Smooth muscle cell (in vitro differentiated cells): ENCODE results near the gene KDM3B. TPM values are rescaled to one million over a fixed set of nuclear protein-coding genes. Genes with fewer than 3 reads are reported as not detected.

Experiments
- DNase-seq: peaks from one replicate; lab custom pipeline; 2025; ENCODE audit not compliant: unreplicated experiment; lab: John Stamatoyannopoulos, UW
- H2AFZ ChIP-seq: fragments of 200-600 bp; sonication (generic); 2 replicates; pipeline ENCODE4 v1.6.0; 2016; ENCODE audit warnings: antibody characterized with exemption, low read depth, mild to moderate bottlenecking
- H3F3A ChIP-seq: fragments of 200-600 bp; sonication (generic); 2 replicates; pipeline ENCODE4 v1.6.0; 2017; ENCODE audit warnings: antibody characterized with exemption, low read depth
- H3K27ac ChIP-seq: fragments of 200-600 bp; sonication (generic); 2 replicates; pipeline ENCODE4 v1.5.1; 2016; ENCODE audit warnings: low read depth, mild to moderate bottlenecking
- H3K27me3 ChIP-seq: fragments of 200-600 bp; sonication (generic); 2 replicates; pipeline ENCODE4 v1.6.1; 2016; ENCODE audit warnings: low read depth, mild to moderate bottlenecking
- H3K36me3 ChIP-seq: fragments of 200-600 bp; sonication (generic); 2 replicates; pipeline ENCODE4 v1.5.1; 2016; ENCODE audit warnings: low read depth
- H3K4me1 ChIP-seq: fragments of 200-600 bp; sonication (generic); 2 replicates; pipeline ENCODE4 v1.5.1; 2016; ENCODE audit warnings: low read depth
- H3K4me2 ChIP-seq: fragments of 200-600 bp; sonication (generic); 2 replicates; pipeline ENCODE4 v1.6.0; 2016; ENCODE audit warnings: mild to moderate bottlenecking
- H3K4me3 ChIP-seq: fragments of 200-600 bp; sonication (generic); 2 replicates; pipeline ENCODE4 v1.5.1; 2016; ENCODE audit warnings: mild to moderate bottlenecking
- H3K79me2 ChIP-seq: fragments of 200-600 bp; sonication (generic); 2 replicates; pipeline ENCODE4 v1.6.0; 2016; ENCODE audit warnings: low read depth, mild to moderate bottlenecking
- H3K9ac ChIP-seq: fragments of 200-600 bp; sonication (generic); 2 replicates; pipeline ENCODE4 v1.6.0; 2016; ENCODE audit warnings: low read depth
- H3K9me3 ChIP-seq: fragments of 200-600 bp; sonication (generic); replicated peaks from 2 replicates; pipeline ENCODE4 v1.5.1; 2016; ENCODE audit warnings: low read depth
- H4K20me1 ChIP-seq: fragments of 200-600 bp; sonication (generic); 2 replicates; pipeline ENCODE4 v1.6.0; 2016; ENCODE audit warnings: low read depth
- CTCF ChIP-seq: fragments of 200-600 bp; sonication (generic); IDR thresholded peaks from 2 replicates; pipeline ENCODE4 v1.5.1; 2017; ENCODE audit warnings: borderline replicate concordance, mild to moderate bottlenecking, antibody characterized with exemption; ENCODE audit not compliant: insufficient read depth, poor library complexity, severe bottlenecking
- WGBS: methylation state at CpG from one replicate; pipeline ENCODE4 v1.1.7; 2016; ENCODE audit warnings: low lambda C conversion rate; 5-methylcytosine and 5-hydroxymethylcytosine counted together
- polyA plus RNA-seq: library from polyadenylated mRNA; unstranded; fragments of >200 nt; fragmentation: Nextera tagmentation; extraction: Ambion mirVana; gene quantifications from 2 replicates; pipeline ENCODE4 v1.2.1, GENCODE V29; 2016
- total RNA-seq: library from RNA; depleted of rRNA; stranded (reverse); fragments of >200 nt; gene quantifications from 2 replicates; pipeline ENCODE4 v1.2.3, GENCODE V29; 2014

KDM3B gene
- total and polyA plus RNA-seq, 2 experiments from 2014 or later = 16.5 to 43.1 TPM

DNA sequence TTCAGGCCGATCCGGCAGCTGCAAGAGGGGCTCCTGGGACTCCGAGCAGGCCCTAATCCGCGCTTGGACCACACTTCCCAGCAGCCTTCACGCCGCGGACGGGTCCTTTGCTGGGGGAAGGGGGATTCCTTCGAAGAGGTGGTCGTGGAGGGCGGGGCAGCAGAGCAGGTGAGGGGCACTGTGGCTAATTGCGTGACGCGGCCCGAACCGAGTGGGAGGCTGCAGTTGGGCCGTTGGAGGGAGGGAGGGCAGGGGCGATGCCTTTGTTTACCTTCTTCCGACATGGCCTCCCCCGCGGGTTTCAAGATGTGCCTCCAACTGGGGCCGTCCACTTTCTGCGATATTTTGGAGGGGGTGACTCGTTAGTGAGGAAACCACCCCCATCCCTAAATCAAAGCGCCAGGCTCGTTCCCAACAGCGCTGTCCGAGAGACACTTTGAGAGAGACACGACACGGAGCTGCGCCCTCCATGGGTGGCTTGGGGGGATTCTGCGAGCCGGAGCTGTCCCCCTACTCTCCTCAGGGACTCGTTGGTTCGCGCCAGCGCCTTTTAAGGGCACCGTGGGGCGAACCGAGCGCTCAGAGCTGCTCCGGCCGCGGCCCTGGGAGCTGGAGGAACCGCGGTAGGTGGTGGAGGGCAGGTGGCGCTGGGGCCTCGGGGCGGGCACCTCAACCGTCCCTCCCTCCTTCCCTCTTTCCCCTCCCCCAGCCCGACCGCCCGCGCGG, 14.6 kb upstream of the KDM3B start, which contains the start of gene FAM53C:
FAM53C (plus strand) TSS at position 582 of the 726 bp plus-strand sequence. CDS start 3,070 bp downstream, outside the sequence.
- Histone ChIP-seq H3K27me3 (no peaks in the 10 kb centered on the region), H3F3A (no peaks in the 10 kb centered on the region), H3K4me3 (peak within 1 kb of the TSS; percentile 67), H3K4me1 (peaks cover 18% of the 10 kb centered on the region), H3K4me2 (peak within 1 kb of the TSS; percentile 96), H3K79me2 (peaks cover 45% of the 10 kb centered on the region), H3K36me3 (peaks cover 4% of the 10 kb centered on the region), H4K20me1 (peaks cover 46% of the 10 kb centered on the region), H3K27ac (peak within 1 kb of the TSS; percentile 99), H3K9me3 (no peaks in the 10 kb centered on the region), H2AFZ (peak within 1 kb of the TSS; percentile 99), H3K9ac (peak within 1 kb of the TSS; percentile 100)
- no peak for TF ChIP-seq CTCF
- DNase-seq = peak; percentile 96
- WGBS = 2% methylated on average over 45 of the region's 56 CpGs

- no peak for DNase-seq
- H3K27ac ChIP-seq = peak overlapping the region; percentile 99
- H2AFZ ChIP-seq = no peak overlapping the region
- peak overlapping the region; percentile 96 for H3K4me2 ChIP-seq
- 8% methylated on average over 1 of the region's 22 CpGs for WGBS
- H3K36me3 ChIP-seq = peaks cover 4% of the 10 kb centered on the region
- H4K20me1 ChIP-seq = peaks cover 53% of the 10 kb centered on the region
- no peaks in the 10 kb centered on the region for H3K27me3 ChIP-seq
- no peaks in the 10 kb centered on the region for H3K9me3 ChIP-seq
- peaks cover 45% of the 10 kb centered on the region for H3K79me2 ChIP-seq
- H3K9ac ChIP-seq = peak overlapping the region; percentile 100
- TF ChIP-seq CTCF = no peak
- no peaks in the 10 kb centered on the region for H3F3A ChIP-seq
- peaks cover 18% of the 10 kb centered on the region for H3K4me1 ChIP-seq
- H3K4me3 ChIP-seq = peak overlapping the region; percentile 67
Observed at GRCh38 chr5:138338411-138339090, 13.9 kb upstream of the KDM3B start.

GRCh38 chr5:138339091-138339456, 13.4 kb upstream of the KDM3B start:
- Histone ChIP-seq H3K36me3 (peaks cover 4% of the 10 kb centered on the region), H3K4me2 (peak overlapping the region; percentile 96), H3K9ac (peak overlapping the region; percentile 100), H3K4me3 (peak overlapping the region; percentile 67), H4K20me1 (peaks cover 57% of the 10 kb centered on the region), H3K9me3 (no peaks in the 10 kb centered on the region), H3K4me1 (peaks cover 18% of the 10 kb centered on the region), H3F3A (no peaks in the 10 kb centered on the region), H2AFZ (no peak overlapping the region), H3K27me3 (no peaks in the 10 kb centered on the region), H3K27ac (peak overlapping the region; percentile 99), H3K79me2 (peaks cover 45% of the 10 kb centered on the region)
- DNase-seq = no peak
- WGBS = 3% methylated on average over 7 of the region's 7 CpGs
- TF ChIP-seq CTCF = no peak
